ENCODE results near the gene NXNL1.

The NXNL1 gene

GRCh38 chr19:17445526-17446165, 15.1 kb downstream of the NXNL1 start:
- FAIRE-seq: no peak
- DNase-seq (ENCODE audit: insufficient read length, low spot score): no peak
- no peak for TF ChIP-seq POLR2A (IDR thresholded peaks at IDR 0.05; ENCODE audit: low read depth, low read length)

- peak; percentile 85 for FAIRE-seq
- DNase-seq (ENCODE audit: insufficient read length, low spot score): no peak
Measured at GRCh38 chr19:17441241-17442021, 19.3 kb downstream of the NXNL1 start.

GRCh38 chr19:17436874-17437267, 23.9 kb downstream of the NXNL1 start:
- FAIRE-seq: no peak
- DNase-seq (ENCODE audit: insufficient read length, low spot score): no peak
- no peak for TF ChIP-seq POLR2A (IDR thresholded peaks at IDR 0.05; ENCODE audit: low read depth, low read length)
- TF ChIP-seq SPI1 (IDR thresholded peaks at IDR 0.05; ENCODE audit: low read depth, low read length): no peak
- TF ChIP-seq TAF1 (IDR thresholded peaks at IDR 0.05; ENCODE audit: low read depth, low read length): no peak
- TF ChIP-seq PAX5 (IDR thresholded peaks at IDR 0.05; ENCODE audit: insufficient read depth, low read length, severe bottlenecking): no peak
- no peak for TF ChIP-seq POLR2AphosphoS5 (IDR thresholded peaks at IDR 0.05; ENCODE audit: low read depth, low read length)
- no peak for TF ChIP-seq POU2F2 (IDR thresholded peaks at IDR 0.05; ENCODE audit: low read depth, low read length)

More at GRCh38 chr19:17441241-17442021, 19.3 kb downstream of the NXNL1 start:
- TF ChIP-seq TAF1 (IDR thresholded peaks at IDR 0.05; ENCODE audit: low read depth, low read length) (no peak), PAX5 (IDR thresholded peaks at IDR 0.05; ENCODE audit: insufficient read depth, low read length, severe bottlenecking) (no peak), POU2F2 (IDR thresholded peaks at IDR 0.05; ENCODE audit: low read depth, low read length) (no peak), POLR2AphosphoS5 (IDR thresholded peaks at IDR 0.05; ENCODE audit: low read depth, low read length) (no peak), POLR2A (IDR thresholded peaks at IDR 0.05; ENCODE audit: low read depth, low read length) (no peak), SPI1 (IDR thresholded peaks at IDR 0.05; ENCODE audit: low read depth, low read length) (no peak)

- FAIRE-seq (no peak), DNase-seq (ENCODE audit: insufficient read length, low spot score) (no peak)
- TF ChIP-seq TAF1 (IDR thresholded peaks at IDR 0.05; ENCODE audit: low read depth, low read length): no peak
- TF ChIP-seq POU2F2 (IDR thresholded peaks at IDR 0.05; ENCODE audit: low read depth, low read length): no peak
- TF ChIP-seq POLR2AphosphoS5 (IDR thresholded peaks at IDR 0.05; ENCODE audit: low read depth, low read length): no peak
- TF ChIP-seq POLR2A (IDR thresholded peaks at IDR 0.05; ENCODE audit: low read depth, low read length): no peak
- TF ChIP-seq PAX5 (IDR thresholded peaks at IDR 0.05; ENCODE audit: insufficient read depth, low read length, severe bottlenecking): no peak
- TF ChIP-seq SPI1 (IDR thresholded peaks at IDR 0.05; ENCODE audit: low read depth, low read length): no peak
Measured at GRCh38 chr19:17436094-17436873, 24.4 kb downstream of the NXNL1 start.

- DNase-seq (ENCODE audit: insufficient read length, low spot score) (no peak), FAIRE-seq (no peak)
- TF ChIP-seq POLR2AphosphoS5 (IDR thresholded peaks at IDR 0.05; ENCODE audit: low read depth, low read length) (no peak), POU2F2 (IDR thresholded peaks at IDR 0.05; ENCODE audit: low read depth, low read length) (no peak), POLR2A (IDR thresholded peaks at IDR 0.05; ENCODE audit: low read depth, low read length) (no peak), PAX5 (IDR thresholded peaks at IDR 0.05; ENCODE audit: insufficient read depth, low read length, severe bottlenecking) (no peak), SPI1 (IDR thresholded peaks at IDR 0.05; ENCODE audit: low read depth, low read length) (no peak), TAF1 (IDR thresholded peaks at IDR 0.05; ENCODE audit: low read depth, low read length) (no peak)
Measured at GRCh38 chr19:17435218-17435617, 25.5 kb downstream of the NXNL1 start.

- no peak for DNase-seq (ENCODE audit: insufficient read length, low spot score)
- no peak for FAIRE-seq
- no peak for TF ChIP-seq POU2F2 (IDR thresholded peaks at IDR 0.05; ENCODE audit: low read depth, low read length)
- no peak for TF ChIP-seq PAX5 (IDR thresholded peaks at IDR 0.05; ENCODE audit: insufficient read depth, low read length, severe bottlenecking)
- TF ChIP-seq POLR2A (IDR thresholded peaks at IDR 0.05; ENCODE audit: low read depth, low read length): no peak
- TF ChIP-seq POLR2AphosphoS5 (IDR thresholded peaks at IDR 0.05; ENCODE audit: low read depth, low read length): no peak
- no peak for TF ChIP-seq SPI1 (IDR thresholded peaks at IDR 0.05; ENCODE audit: low read depth, low read length)
- TF ChIP-seq TAF1 (IDR thresholded peaks at IDR 0.05; ENCODE audit: low read depth, low read length): no peak
Measured at GRCh38 chr19:17431417-17431816, 29.3 kb downstream of the NXNL1 start.

- FAIRE-seq: no peak
- TF ChIP-seq SPI1 (IDR thresholded peaks at IDR 0.05; ENCODE audit: low read depth, low read length) (no peak), POU2F2 (IDR thresholded peaks at IDR 0.05; ENCODE audit: low read depth, low read length) (no peak), POLR2A (IDR thresholded peaks at IDR 0.05; ENCODE audit: low read depth, low read length) (no peak), POLR2AphosphoS5 (IDR thresholded peaks at IDR 0.05; ENCODE audit: low read depth, low read length) (no peak), TAF1 (IDR thresholded peaks at IDR 0.05; ENCODE audit: low read depth, low read length) (no peak), PAX5 (IDR thresholded peaks at IDR 0.05; ENCODE audit: insufficient read depth, low read length, severe bottlenecking) (no peak)
- DNase-seq (ENCODE audit: insufficient read length, low spot score): no peak
Measured at GRCh38 chr19:17429641-17430113, 31.0 kb downstream of the NXNL1 start.

GRCh38 chr19:17424743-17425365, 35.9 kb downstream of the NXNL1 start:
- peak; percentile 59 for DNase-seq (ENCODE audit: insufficient read length, low spot score)
- TF ChIP-seq POU2F2 (IDR thresholded peaks at IDR 0.05; ENCODE audit: low read depth, low read length) (no peak), POLR2A (IDR thresholded peaks at IDR 0.05; ENCODE audit: low read depth, low read length) (no peak), PAX5 (IDR thresholded peaks at IDR 0.05; ENCODE audit: insufficient read depth, low read length, severe bottlenecking) (no peak), TAF1 (IDR thresholded peaks at IDR 0.05; ENCODE audit: low read depth, low read length) (no peak), SPI1 (IDR thresholded peaks at IDR 0.05; ENCODE audit: low read depth, low read length) (no peak), POLR2AphosphoS5 (IDR thresholded peaks at IDR 0.05; ENCODE audit: low read depth, low read length) (no peak)
- peak; percentile 90 for FAIRE-seq

Data from GM12891 (cell line).